ENCODE measurements around the gene CLEC1B. TPM values are rescaled to one million over a fixed set of nuclear protein-coding genes. Genes with fewer than 3 reads are reported as not detected.

Gene CLEC1B
- total and polyA plus RNA-seq, 10 of the 15 experiments (the other 5 are each of a cell fraction or from before 2014, with no cell fraction given): not detected

DNA sequence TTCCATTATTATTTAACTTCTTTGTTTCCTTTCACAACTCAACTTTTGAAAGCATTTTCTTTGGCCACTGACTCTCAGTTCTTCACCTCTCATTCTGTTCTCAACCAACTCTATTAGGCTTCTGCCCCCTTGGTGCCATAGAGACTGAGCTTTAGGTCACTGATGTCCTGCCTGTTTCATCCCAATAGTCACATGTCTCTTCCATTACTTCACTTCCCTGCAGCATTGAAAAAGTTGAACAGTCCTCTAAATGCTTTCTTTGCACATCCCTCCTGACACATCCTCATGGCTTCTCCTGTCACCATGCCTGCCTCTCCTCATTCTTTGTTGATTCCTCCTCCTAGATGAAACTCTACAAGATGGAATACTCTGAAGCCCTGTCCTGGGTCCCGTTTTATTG lies 25.0 kb downstream of the CLEC1B start:
- Histone ChIP-seq H3K9ac (ENCODE audit: control insufficient read depth, insufficient read depth, low read length) (no peak overlapping the region), H3K9me3 (replicated peaks; ENCODE audit: control insufficient read depth, insufficient read depth, low read length) (peaks cover 8% of the 10 kb centered on the region; the same call in 1 of the 3 replicates), H3K4me3 (no peak overlapping the region), H2AFZ (ENCODE audit: control insufficient read depth, low read depth, low read length) (no peak overlapping the region), H3K27ac (ENCODE audit: control insufficient read depth, insufficient read depth) (no peak overlapping the region), H3K27me3 (replicated peaks in 1 of 2; ENCODE audit: control insufficient read depth in 2 of 2, insufficient read depth in 2 of 2, low read length in 1 of 2) (peaks cover 0 to 2% of the 10 kb centered on the region in 2 experiments; a peak in 1 of 4 replicates), H3K4me2 (ENCODE audit: control insufficient read depth, insufficient read depth) (no peak overlapping the region), H3K36me3 (ENCODE audit: control insufficient read depth in 2 of 2, insufficient read depth in 2 of 2, low read length in 1 of 2) (no peaks in the 10 kb centered on the region), H3K79me2 (ENCODE audit: control insufficient read depth, insufficient read depth, low read length) (no peaks in the 10 kb centered on the region), H3K4me1 (ENCODE audit: control insufficient read depth, insufficient read depth, low read length) (no peaks in the 10 kb centered on the region), H4K20me1 (ENCODE audit: control insufficient read depth, insufficient read depth) (no peaks in the 10 kb centered on the region)
- no peak for ATAC-seq
- ChIA-PET POLR2A (no interaction called here), SMC1A (ENCODE audit: uncharacterized antibody, unreplicated experiment) (no interaction called here), RAD21 (ENCODE audit: unreplicated experiment) (no interaction called here), CTCF (no interaction called here)
- WGBS (ENCODE audit: insufficient coverage, insufficient replicate concordance, low lambda C conversion rate, missing lambda C conversion rate): 0% methylated on average over 1 of the region's 1 CpG
- DNase-seq (ENCODE audit: low read depth, low spot score): no peak
- in situ Hi-C loops (cut with MboI) (no loop called here), intact Hi-C loops (cut with micrococcal nuclease; ENCODE audit: unreplicated experiment) (no loop called here)
- no TSS peak for BruUV-seq (replicated peaks)
- FAIRE-seq: no peak
- no peak for TF ChIP-seq ZSCAN29 (IDR thresholded peaks at IDR 0.05)
- TF ChIP-seq NR2C1 (IDR thresholded peaks at IDR 0.05): no peak
- TF ChIP-seq GATAD2B (conservative IDR thresholded peaks at IDR 0.05; ENCODE audit: low read depth): no peak
- TF ChIP-seq, protein P1, sequence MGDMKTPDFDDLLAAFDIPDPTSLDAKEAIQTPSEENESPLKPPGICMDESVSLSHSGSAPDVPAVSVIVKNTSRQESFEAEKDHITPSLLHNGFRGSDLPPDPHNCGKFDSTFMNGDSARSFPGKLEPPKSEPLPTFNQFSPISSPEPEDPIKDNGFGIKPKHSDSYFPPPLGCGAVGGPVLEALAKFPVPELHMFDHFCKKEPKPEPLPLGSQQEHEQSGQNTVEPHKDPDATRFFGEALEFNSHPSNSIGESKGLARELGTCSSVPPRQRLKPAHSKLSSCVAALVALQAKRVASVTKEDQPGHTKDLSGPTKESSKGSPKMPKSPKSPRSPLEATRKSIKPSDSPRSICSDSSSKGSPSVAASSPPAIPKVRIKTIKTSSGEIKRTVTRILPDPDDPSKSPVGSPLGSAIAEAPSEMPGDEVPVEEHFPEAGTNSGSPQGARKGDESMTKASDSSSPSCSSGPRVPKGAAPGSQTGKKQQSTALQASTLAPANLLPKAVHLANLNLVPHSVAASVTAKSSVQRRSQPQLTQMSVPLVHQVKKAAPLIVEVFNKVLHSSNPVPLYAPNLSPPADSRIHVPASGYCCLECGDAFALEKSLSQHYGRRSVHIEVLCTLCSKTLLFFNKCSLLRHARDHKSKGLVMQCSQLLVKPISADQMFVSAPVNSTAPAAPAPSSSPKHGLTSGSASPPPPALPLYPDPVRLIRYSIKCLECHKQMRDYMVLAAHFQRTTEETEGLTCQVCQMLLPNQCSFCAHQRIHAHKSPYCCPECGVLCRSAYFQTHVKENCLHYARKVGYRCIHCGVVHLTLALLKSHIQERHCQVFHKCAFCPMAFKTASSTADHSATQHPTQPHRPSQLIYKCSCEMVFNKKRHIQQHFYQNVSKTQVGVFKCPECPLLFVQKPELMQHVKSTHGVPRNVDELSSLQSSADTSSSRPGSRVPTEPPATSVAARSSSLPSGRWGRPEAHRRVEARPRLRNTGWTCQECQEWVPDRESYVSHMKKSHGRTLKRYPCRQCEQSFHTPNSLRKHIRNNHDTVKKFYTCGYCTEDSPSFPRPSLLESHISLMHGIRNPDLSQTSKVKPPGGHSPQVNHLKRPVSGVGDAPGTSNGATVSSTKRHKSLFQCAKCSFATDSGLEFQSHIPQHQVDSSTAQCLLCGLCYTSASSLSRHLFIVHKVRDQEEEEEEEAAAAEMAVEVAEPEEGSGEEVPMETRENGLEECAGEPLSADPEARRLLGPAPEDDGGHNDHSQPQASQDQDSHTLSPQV (IDR thresholded peaks at IDR 0.05): no peak
